WERI-Rb-1 (cell line): ENCODE data around the gene ANXA7.

Experiments used
- DNase-seq: peaks from one replicate; pipeline ENCODE4 v3.0.0-alpha.2; 2020
- H3K27ac ChIP-seq: fragments of 250-450 bp; sonication (Bioruptor Pico); 2 replicates; pipeline ENCODE4 v1.5.1; 2020; ENCODE audit warnings: mild to moderate bottlenecking, moderate library complexity
- H3K27me3 ChIP-seq: fragments of 250-450 bp; sonication (Bioruptor Pico); 2 replicates; pipeline ENCODE4 v1.5.1; 2021; ENCODE audit warnings: mild to moderate bottlenecking, low read depth, moderate library complexity; ENCODE audit not compliant: insufficient read depth, severe bottlenecking
- H3K36me3 ChIP-seq: fragments of 250-450 bp; sonication (Bioruptor Pico); 2 replicates; pipeline ENCODE4 v1.5.1; 2020; ENCODE audit warnings: mild to moderate bottlenecking, moderate library complexity
- H3K4me3 ChIP-seq: 2 replicates; pipeline ENCODE4 v1.5.1; 2011; ENCODE audit warnings: low read depth, mild to moderate bottlenecking, control low read depth, low read length
- H3K9me3 ChIP-seq: fragments of 250-450 bp; sonication (Bioruptor Pico); 2 replicates; pipeline ENCODE4 v1.5.1; 2021; ENCODE audit warnings: mild to moderate bottlenecking, moderate library complexity; ENCODE audit not compliant: severe bottlenecking
- CTCF ChIP-seq: IDR thresholded peaks from 2 replicates; pipeline ENCODE4 v1.5.1; 2011; ENCODE audit warnings: low read depth, mild to moderate bottlenecking, control low read depth, inconsistent platforms, low read length

Gene ANXA7

GRCh38 chr10:73368238-73368637 lies 45.6 kb downstream of the ANXA7 start:
- H3K27me3 ChIP-seq = no peaks in the 10 kb centered on the region
- peaks cover 21% of the 10 kb centered on the region for H3K36me3 ChIP-seq
- H3K27ac ChIP-seq = no peak overlapping the region
- H3K9me3 ChIP-seq = no peaks in the 10 kb centered on the region
- TF ChIP-seq CTCF = no peak
- DNase-seq = no peak
- no peak overlapping the region for H3K4me3 ChIP-seq

GRCh38 chr10:73366381-73367298 lies 47.2 kb downstream of the ANXA7 start:
- TF ChIP-seq CTCF = no peak
- no peak overlapping the region for H3K27ac ChIP-seq
- H3K27me3 ChIP-seq = no peaks in the 10 kb centered on the region
- DNase-seq = no peak
- H3K36me3 ChIP-seq = peaks cover 16% of the 10 kb centered on the region
- no peak overlapping the region for H3K4me3 ChIP-seq
- peaks cover 5% of the 10 kb centered on the region for H3K9me3 ChIP-seq

- peaks cover 16% of the 10 kb centered on the region for H3K36me3 ChIP-seq
- DNase-seq = no peak
- TF ChIP-seq CTCF = no peak
- H3K9me3 ChIP-seq = peaks cover 5% of the 10 kb centered on the region
- no peak overlapping the region for H3K4me3 ChIP-seq
- H3K27ac ChIP-seq = no peak overlapping the region
- H3K27me3 ChIP-seq = no peaks in the 10 kb centered on the region
Measured at GRCh38 chr10:73364964-73365363, 48.9 kb downstream of the ANXA7 start.

GRCh38 chr10:73359492-73359891 lies 54.4 kb downstream of the ANXA7 start:
- no peak overlapping the region for H3K4me3 ChIP-seq
- DNase-seq = no peak
- H3K36me3 ChIP-seq = no peaks in the 10 kb centered on the region; the same call in 1 of the 2 replicates
- peaks cover 5% of the 10 kb centered on the region for H3K9me3 ChIP-seq
- H3K27ac ChIP-seq = no peak overlapping the region
- no peak for TF ChIP-seq CTCF
- peaks cover 3% of the 10 kb centered on the region for H3K27me3 ChIP-seq

GRCh38 chr10:73358331-73359279 lies 55.3 kb downstream of the ANXA7 start, which contains the start of gene CFAP70:
CFAP70 (minus strand) TSS chr10:73358864; CDS start chr10:73354796, 4,068 bp downstream.
- Histone ChIP-seq H3K27ac (peak within 1 kb of the TSS; percentile 50), H3K9me3 (peaks cover 5% of the 10 kb centered on the region), H3K4me3 (peak within 1 kb of the TSS; percentile 86), H3K36me3 (no peaks in the 10 kb centered on the region; the same call in 1 of the 2 replicates), H3K27me3 (peaks cover 3% of the 10 kb centered on the region)
- peak; percentile 95 for DNase-seq
- no peak for TF ChIP-seq CTCF
